ENCODE results near the gene RAVER1. TPM values are rescaled to one million over a fixed set of nuclear protein-coding genes. Genes with fewer than 3 reads are reported as not detected.

Gene RAVER1
- total and polyA plus RNA-seq, 2 of the 13 experiments (the other 11 are each of a cell fraction or from before 2014, with no cell fraction given) = 3.6 to 7.9 TPM

DNA sequence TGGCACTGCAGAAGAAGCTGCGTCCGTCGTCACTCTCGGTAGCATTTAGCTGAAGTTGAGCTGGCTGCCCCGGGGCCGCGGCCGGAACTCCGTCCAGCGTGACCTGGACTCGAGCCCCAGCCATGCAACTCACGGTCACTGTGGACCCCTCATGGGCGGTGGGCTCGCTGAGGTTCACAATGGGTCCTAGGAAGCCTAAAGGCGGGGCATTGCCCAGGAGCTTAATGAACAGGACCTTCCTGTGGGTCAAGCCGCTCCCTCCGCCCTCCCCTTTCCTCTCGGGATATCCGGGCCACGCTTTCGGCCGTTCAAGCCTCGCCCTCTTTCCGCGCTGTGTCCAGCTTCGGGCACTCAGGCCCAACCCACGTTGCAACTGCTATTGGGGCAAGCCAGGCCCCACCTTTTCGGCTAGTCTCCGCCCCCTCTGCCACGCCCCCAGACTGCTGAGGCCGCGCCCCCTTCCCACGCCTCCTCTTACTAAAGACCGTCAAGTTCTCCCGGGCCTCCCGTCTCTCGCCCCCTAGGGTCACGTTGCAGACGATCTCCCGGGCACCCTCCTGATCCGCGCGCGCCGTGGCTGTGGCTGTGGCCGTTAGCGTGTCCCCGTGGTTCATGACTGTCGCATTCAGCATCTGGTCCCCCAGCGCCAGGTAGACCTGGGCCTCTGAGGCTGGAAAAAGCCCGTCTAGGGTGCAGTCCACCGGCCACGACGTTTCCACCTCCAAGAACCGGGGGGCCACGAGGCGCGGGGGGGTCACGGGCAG is 1.4 kb upstream of the RAVER1 start (continued):
- TF ChIP-seq, protein P1, sequence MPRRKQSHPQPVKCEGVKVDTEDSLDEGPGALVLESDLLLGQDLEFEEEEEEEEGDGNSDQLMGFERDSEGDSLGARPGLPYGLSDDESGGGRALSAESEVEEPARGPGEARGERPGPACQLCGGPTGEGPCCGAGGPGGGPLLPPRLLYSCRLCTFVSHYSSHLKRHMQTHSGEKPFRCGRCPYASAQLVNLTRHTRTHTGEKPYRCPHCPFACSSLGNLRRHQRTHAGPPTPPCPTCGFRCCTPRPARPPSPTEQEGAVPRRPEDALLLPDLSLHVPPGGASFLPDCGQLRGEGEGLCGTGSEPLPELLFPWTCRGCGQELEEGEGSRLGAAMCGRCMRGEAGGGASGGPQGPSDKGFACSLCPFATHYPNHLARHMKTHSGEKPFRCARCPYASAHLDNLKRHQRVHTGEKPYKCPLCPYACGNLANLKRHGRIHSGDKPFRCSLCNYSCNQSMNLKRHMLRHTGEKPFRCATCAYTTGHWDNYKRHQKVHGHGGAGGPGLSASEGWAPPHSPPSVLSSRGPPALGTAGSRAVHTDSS (CRISPR knock-in tag; conservative IDR thresholded peaks at IDR 0.05) = no peak
- no peak for TF ChIP-seq SETDB1 (CRISPR knock-in tag; IDR thresholded peaks at IDR 0.05; ENCODE audit: borderline replicate concordance)
- no peak; the same call in 1 of the 2 replicates for TF ChIP-seq HDAC1 (CRISPR knock-in tag; IDR thresholded peaks at IDR 0.05)
- TF ChIP-seq TOPORS (CRISPR knock-in tag; IDR thresholded peaks at IDR 0.05) = no peak
- TF ChIP-seq CAMTA2 (CRISPR knock-in tag; IDR thresholded peaks at IDR 0.05; ENCODE audit: borderline replicate concordance) = peak; percentile 89; the same call in 1 of the 2 replicates
- no peak for TF ChIP-seq HMG20A (CRISPR knock-in tag; IDR thresholded peaks at IDR 0.05; ENCODE audit: borderline replicate concordance)
- TF ChIP-seq, protein P2, sequence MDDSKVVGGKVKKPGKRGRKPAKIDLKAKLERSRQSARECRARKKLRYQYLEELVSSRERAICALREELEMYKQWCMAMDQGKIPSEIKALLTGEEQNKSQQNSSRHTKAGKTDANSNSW (CRISPR knock-in tag; IDR thresholded peaks at IDR 0.05; ENCODE audit: borderline replicate concordance) = no peak
- no peak for TF ChIP-seq CREB1 (IDR thresholded peaks at IDR 0.05)
- TF ChIP-seq CREB1 (CRISPR knock-in tag; IDR thresholded peaks at IDR 0.05) = no peak
- TF ChIP-seq FOXC1 (CRISPR knock-in tag; IDR thresholded peaks at IDR 0.05; ENCODE audit: borderline replicate concordance) = peak; percentile 90
- TF ChIP-seq, protein P3, sequence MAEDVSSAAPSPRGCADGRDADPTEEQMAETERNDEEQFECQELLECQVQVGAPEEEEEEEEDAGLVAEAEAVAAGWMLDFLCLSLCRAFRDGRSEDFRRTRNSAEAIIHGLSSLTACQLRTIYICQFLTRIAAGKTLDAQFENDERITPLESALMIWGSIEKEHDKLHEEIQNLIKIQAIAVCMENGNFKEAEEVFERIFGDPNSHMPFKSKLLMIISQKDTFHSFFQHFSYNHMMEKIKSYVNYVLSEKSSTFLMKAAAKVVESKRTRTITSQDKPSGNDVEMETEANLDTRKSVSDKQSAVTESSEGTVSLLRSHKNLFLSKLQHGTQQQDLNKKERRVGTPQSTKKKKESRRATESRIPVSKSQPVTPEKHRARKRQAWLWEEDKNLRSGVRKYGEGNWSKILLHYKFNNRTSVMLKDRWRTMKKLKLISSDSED (CRISPR knock-in tag; IDR thresholded peaks at IDR 0.05) = no peak
- TF ChIP-seq SMYD3 (CRISPR knock-in tag; IDR thresholded peaks at IDR 0.05) = no peak
- peak; percentile 60; the same call in 1 of the 2 replicates for TF ChIP-seq TAF1 (CRISPR knock-in tag; IDR thresholded peaks at IDR 0.05)
- no peak for TF ChIP-seq NCOA5 (CRISPR knock-in tag; IDR thresholded peaks at IDR 0.05)
- TF ChIP-seq, protein P4, sequence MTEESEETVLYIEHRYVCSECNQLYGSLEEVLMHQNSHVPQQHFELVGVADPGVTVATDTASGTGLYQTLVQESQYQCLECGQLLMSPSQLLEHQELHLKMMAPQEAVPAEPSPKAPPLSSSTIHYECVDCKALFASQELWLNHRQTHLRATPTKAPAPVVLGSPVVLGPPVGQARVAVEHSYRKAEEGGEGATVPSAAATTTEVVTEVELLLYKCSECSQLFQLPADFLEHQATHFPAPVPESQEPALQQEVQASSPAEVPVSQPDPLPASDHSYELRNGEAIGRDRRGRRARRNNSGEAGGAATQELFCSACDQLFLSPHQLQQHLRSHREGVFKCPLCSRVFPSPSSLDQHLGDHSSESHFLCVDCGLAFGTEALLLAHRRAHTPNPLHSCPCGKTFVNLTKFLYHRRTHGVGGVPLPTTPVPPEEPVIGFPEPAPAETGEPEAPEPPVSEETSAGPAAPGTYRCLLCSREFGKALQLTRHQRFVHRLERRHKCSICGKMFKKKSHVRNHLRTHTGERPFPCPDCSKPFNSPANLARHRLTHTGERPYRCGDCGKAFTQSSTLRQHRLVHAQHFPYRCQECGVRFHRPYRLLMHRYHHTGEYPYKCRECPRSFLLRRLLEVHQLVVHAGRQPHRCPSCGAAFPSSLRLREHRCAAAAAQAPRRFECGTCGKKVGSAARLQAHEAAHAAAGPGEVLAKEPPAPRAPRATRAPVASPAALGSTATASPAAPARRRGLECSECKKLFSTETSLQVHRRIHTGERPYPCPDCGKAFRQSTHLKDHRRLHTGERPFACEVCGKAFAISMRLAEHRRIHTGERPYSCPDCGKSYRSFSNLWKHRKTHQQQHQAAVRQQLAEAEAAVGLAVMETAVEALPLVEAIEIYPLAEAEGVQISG (CRISPR knock-in tag; IDR thresholded peaks at IDR 0.05) = peak; percentile 77
- no peak for TF ChIP-seq ZNF329 (CRISPR knock-in tag; IDR thresholded peaks at IDR 0.05; ENCODE audit: low read depth)
- 0 out of 2 replicates have a peak, but pooled peaks have one; percentile 35 for TF ChIP-seq ZNF558 (CRISPR knock-in tag; IDR thresholded peaks at IDR 0.05; ENCODE audit: borderline replicate concordance)
- no peak for TF ChIP-seq ZNF160 (CRISPR knock-in tag; IDR thresholded peaks at IDR 0.05)
- TF ChIP-seq NR2F2 (IDR thresholded peaks at IDR 0.05; ENCODE audit: borderline replicate concordance, low read depth) = no peak
- no peak for TF ChIP-seq FOSL2 (CRISPR knock-in tag; IDR thresholded peaks at IDR 0.05)
- TF ChIP-seq MTA3 (CRISPR knock-in tag; IDR thresholded peaks at IDR 0.05) = no peak

Data from HepG2 (cell line).